GM21528 (cell line): ENCODE measurements around the gene DCP2.

ENCODE experiments used
- ATAC-seq: cut with Tn5 transposase; IDR thresholded peaks from one replicate; pipeline ENCODE4 v1.9.1; 2021; ENCODE audit warnings: mild to moderate bottlenecking, moderate library complexity; ENCODE audit not compliant: unreplicated experiment, low FRiP score

Gene DCP2

DNA sequence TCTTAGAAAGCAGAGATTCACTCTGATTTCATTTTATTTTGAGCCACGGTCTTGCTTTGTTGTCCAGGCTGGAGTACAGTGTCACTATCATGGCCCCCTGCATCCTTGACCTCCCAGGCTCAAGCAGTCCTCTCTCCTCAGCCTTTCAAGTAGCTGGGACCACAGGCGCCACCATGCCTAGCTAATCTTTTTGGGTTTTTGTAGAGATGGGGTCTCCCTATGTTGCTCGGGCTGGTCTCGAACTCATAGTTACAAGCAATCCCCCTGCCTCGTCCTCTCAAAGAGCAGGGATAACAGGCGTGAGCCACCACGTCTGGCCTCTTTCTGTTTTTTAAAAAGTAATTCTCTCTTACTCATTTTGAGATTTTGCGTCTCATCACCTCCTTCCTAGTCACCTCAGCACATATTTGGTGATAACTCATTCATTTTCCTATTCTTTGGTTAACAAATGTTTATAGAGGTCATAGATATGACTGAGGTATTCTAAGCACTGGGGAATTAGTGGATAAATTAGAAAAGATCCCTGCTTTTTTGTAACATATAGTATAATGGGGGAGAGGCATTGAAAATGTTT lies 10.8 kb upstream of the DCP2 start:
- ATAC-seq: no peak

DNA sequence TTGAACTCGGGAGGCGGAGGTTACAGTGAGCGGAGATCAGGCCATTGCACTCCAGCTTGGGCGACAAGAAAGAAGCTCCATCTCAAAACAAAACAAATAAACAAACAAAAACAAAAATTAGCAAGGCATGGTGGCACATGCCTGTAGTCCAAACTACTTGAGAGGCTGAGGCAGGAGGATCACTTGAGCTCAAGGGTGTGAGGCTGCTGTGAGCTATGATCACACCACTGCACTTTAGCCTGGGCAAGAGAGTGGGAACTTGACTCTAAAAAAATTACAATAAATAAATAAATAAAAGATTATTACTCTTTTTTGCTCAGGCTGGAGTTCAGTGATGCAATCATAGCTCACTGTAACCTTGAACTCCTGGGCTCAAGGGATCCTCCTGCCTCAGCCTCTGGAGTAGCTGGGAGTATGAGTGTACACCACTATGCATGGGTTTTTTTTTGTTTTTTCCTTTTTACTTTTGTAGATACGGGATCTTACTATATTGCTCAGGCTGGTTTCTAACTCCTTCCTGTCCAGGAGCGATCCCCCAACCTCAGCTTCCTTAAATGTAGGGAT lies 9.0 kb upstream of the DCP2 start:
- ATAC-seq: no peak

DNA sequence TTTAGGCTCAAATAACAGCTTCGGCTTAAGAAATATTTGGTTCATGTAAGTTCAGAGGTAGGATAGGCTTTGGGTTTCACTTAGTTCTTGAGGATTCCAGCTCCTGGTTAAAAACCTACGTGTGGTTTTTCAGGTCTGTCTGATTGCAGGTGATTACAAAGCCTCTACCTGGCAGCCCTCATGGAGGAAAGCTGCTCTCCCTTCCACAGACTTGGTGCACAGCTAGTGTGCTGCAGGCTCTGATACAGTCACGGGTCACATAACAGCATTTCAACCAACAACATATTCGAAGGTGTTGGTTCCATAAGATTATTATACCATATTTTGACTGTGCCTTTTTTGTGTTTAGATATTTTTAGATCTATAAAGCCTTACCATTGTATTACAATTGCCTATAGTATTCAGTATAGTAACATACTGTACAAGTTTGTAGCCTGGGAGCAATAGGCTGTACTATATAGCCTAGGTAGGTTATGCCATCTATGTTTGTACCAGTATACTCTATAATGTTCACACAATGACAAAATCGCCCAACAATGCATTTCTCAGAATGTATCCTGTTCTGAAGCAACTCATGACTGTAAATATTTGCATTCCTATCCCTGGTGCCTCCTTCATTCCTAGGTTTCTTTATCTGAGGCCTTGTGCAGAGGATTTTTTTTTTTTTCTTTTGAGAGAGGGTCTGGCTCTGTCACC lies 8.0 kb upstream of the DCP2 start:
- no peak for ATAC-seq

DNA sequence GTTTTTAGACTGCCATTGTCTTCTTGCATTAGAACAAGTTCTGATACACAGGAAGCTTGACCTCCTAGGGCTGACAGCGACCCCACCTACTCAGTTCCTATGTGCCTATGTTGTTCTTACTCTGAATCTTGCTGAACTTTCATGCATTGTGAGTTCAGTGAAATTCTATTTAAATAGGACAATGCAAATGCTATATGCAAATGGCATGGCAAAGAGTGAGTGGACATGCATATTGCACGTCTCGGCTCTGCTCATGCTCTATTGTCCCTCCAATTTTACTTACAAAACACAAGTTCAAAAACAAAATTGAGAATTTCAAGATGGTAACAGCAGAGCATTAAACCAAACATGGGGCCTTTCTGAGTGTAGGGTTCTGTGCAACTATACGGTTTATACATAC lies 5.3 kb upstream of the DCP2 start:
- no peak for ATAC-seq

DNA sequence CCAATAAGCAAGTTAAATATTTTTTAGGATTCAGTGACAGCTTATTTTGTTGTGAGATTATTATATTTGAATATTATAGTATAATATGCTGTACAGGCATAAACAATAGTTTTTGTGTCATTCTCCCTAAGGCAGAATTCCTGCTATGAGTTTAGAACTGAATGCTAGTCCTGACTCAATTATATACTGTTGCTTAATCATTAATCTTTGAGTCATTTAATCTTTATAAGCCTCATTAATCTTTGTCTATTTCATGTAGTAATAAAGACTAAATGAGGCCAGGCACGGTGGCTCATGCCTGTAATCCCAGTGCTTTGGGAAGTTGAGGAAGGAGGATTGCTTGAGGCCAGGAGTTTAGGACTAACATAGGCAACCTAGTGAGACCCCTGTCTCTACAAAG lies 3.6 kb upstream of the DCP2 start:
- ATAC-seq: no peak

DNA sequence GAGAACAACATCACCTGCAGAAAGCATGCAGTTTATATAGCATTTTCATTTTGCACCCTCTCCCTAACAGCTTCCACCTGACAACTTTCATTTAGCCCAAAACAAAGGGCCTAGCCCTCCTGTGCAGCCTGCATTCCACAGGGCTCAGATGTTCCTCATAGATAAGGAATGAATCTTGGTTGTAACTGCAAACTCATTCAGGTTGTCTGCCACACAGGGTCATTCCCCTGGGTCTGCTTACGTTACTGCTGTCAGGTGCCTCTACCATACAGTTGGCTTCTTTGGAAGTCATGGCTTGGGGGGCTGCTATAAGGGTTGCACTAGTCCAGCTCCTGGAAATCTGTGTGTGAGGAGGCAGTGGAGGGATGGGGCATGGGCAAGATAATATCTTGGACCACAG lies 2.7 kb upstream of the DCP2 start:
- no peak for ATAC-seq

DNA sequence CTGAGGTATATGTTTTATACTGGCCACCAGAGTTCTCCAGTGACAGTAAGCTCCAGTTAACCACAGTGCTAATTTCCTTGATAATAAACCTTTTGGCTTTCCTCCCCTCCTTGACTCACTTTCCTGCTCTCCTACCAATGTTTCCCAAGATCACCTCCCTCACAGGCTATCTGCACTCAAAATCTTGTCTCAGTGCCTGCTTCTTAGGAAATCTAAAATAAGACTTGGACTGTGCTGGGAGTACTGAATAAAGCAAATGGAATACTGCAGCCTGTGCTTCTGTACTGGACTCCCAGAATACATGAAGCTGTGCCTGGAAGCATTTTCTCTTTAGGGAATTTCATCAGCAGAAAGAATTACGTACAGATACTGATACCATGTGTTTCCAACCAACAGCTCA lies 1.7 kb upstream of the DCP2 start:
- no peak for ATAC-seq

DNA sequence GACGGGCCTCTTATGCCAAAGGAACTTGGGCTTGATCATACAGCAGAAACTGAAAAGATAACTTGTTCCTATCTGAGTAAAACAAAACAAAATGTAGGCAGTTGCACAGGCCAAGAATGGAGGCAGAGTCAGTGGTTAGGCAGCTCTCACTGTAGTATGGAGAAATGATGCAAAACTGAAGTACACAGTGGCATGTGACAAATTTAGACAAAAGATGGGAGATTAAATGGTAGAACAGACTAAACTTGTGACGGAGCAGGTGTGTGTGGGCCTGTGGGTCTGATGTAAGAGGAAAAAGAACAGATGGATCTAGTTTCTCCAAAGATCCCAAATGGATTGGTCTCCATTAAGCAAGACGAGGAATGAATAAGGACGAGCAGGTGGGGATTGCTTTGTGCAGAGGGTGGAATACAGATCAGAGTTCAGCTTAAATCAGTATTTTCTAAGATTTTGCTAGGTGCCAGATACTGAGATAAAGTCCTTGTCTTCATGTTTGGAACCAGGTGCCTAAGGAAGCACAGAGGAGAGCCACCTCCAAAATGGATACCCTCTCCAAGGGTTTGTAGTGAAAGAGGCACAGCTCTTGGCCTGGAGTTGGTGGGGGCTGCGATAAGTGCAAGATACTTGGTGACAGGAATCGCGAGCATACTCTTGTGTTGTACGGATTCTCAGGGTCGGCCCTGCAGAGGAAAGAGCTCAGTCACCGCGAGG lies 722 bp upstream of the DCP2 start:
- no peak for ATAC-seq

DNA sequence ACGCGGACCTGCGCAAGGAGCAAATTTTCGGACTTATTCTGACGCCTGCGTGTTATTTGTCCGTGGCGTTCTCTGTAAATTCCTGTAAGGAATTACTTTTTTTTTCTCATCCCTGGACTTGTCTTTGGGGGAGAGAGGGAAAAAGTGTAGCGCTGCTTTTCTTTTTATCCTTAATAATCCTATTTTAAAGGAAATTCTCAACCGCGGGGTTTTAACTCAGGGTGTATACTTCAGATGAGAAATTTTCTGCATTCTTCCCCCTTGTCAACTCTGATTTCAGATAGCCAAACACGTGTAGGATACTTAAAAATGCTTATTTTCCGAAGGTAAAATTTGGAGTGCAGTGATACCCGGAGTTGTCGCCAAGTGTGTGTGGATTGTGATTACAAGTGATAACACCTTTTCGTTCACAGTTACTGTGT lies 853 bp downstream of the DCP2 start:
- ATAC-seq: no peak

DNA sequence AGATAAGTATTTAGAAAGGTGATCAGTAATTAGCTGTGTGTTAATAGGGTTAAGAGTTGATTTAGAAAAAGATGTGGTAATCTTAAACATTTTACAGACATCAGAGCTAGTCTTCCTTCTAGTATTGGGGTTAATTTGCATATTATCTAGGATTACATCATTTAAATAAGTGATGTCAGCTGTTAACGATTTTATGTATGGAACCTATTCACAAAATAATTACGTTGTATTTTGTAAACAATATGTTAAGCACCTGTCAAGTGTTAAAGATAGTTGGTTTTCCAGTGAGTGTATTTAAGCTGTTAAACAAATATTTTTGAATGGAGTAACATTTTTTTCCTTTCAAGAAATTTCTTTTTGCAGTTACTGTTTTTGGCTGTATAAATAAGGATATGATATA lies 2.2 kb downstream of the DCP2 start:
- no peak for ATAC-seq

DNA sequence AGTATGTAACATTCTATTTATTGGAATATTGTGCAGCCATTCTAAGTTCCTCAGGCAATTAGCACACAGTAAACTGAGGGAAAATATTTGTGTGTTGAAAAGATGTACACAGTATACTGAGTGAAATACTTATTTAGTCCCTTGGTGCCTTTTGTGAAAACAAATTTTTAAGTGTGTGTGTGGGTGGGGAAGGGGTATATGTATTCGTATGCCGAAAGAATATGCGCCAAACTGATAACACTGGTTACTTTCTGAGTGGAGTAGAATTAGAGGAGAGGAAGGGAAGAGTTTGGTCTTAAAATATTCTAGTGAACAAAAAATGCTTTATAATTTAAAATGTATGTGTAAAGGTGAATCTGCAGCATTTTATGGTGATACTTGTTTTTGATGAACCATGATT lies 3.1 kb downstream of the DCP2 start:
- no peak for ATAC-seq

DNA sequence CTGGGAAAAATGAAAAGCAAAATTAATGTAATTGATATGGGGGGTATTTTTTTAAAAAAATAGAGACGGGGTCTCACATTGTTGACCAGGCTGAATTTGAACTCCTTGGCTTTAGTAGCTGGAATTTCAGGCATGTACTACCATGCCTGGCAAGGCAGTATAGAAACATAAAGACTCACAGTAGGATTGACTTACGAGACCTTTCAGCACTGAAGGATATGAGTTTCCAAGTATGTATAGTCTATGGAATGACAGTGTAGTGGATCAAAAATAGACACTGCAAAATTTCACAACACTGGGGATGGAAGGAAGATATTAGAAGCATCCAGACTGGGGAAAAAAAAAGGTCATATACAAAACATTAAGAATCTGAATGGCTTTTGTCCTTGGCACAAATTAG lies 6.8 kb downstream of the DCP2 start:
- no peak for ATAC-seq

DNA sequence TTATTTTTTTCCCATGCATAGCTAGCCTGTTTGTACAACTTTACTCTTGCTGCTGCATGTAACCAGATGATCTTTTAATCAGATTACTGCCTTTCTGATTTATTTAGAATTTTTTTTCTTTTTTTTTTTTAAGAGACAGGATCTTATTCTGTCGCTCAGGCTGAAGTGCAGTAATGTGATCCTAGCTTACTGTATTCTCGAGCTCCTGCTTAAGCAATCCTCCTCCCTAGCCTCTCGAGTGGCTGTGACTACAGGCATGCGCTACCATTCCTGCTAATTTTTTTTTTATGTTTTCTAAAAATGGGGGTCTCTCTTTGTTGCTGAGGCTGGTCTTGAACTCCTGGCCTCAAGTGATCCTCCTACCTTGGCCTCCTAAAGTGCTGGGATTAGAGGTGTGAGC lies 9.6 kb downstream of the DCP2 start:
- no peak for ATAC-seq

DNA sequence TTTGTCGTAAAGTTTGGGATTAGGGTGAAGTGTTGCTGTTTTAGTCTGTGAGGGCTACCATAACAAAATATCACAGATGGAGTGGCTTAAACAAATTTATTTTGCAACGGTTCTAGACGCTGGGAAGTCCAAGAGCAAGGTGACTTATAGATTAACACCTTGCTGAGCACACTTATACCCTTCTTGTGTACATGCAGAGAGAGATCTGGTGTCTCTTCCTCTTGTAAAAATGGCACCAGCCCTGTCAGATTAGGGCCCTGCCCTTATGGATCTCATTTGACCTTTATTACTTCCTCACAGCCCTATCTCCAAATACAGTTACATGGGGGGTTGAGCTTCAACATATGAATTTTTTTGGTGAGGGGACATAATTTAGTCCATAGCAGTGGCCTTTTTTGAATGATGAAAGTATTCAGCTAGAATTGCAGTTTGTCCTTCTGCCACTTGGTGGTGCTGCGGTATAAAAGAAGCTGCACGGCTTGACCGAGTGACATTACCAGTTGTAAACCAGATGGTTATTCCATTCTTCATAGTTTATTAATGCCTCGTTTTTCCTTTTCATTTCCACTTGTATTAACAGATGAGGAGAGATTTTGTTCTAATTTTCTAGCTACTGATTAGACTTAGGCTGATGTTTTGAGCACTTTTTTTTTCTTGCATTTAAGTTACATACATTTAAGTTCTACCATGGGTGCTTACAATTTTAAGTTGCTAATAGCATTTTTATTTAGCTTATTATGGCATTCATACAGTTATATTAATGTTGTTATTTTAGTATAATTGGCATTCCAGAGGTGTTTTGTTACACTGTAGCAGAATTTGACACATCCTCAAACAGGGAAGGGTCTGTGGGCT lies 19.4 kb downstream of the DCP2 start:
- peak; percentile 77 for ATAC-seq

DNA sequence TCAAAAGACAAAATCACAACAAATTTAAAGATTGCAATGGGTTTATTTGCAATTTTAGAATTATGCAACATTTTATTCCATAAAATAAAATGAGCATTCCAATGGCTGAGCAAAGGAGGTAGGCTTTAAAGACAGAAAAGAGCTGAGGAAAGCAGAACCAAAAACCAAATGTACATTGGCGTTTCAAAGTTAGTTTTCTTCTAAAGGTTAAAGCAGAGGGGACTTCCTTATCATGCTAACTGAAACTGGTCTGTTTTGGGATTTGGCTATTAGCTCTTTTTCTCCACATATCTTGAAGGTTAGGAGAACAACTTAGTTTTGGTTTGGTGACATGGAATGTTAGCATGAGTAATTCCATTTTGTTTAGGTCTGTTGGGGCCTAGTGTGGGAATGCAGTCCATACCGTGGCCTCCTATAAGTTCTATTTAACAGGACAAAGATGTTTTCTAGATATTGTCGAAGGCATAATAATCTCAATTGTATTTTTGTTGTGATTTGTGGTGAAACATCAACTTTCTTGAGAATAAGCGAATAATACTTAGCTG lies 20.3 kb downstream of the DCP2 start:
- ATAC-seq: no peak

DNA sequence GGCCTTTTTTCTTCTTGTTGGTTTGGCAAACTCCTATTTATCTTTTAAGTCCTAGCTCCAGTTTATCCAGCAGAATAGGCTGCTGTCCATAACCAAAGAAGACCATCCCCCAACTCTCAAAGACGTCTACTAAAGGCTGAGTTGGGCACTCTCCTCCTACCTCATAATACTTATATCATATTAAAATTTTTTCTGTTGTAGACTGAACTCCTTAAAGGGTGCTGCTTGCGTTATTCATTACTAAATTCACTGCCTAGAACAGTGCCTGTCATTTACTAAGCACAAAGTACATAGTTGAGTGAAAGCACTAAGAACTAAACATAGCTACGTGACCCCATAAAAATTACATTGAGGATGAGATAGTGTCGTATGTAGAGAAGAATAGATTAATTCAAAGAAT lies 21.7 kb downstream of the DCP2 start:
- no peak for ATAC-seq

DNA sequence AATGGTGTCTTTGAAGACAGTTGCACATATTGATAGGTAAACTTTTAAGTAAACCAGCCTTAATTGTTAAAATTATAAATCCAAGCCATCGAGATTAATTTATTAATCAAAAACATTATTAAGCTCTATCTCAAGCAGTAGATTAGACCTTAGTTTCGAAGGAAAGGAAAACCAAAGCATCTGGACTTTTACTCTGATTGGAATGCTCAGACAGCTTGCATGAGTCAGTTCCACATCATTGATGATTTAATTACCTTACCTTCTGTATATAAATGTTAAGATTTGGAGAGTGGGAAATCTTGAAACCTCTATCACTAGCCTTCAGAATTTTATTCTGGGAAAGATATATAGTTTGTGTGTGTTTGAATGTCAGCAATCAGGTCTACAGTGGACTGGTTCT lies 23.9 kb downstream of the DCP2 start:
- no peak for ATAC-seq

DNA sequence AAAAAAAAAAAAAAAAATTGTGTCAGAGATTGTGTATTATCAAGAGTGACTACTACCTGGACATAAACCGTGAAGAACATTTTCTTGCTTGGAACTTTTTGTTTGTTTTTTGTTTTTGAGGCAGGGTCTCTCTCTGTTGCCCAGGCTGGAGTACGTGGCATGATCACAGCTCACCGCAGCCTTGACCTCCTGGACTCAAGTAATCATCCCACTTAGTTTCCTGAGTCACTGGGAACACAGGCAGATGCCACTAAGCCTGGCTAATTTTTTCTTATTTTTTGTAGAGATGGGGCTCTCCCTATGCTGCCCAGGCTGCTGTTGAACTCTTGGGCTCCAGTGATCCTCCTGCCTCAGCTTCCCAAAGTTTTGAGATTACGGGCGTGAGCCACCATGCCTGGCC lies 25.8 kb downstream of the DCP2 start:
- ATAC-seq: no peak

DNA sequence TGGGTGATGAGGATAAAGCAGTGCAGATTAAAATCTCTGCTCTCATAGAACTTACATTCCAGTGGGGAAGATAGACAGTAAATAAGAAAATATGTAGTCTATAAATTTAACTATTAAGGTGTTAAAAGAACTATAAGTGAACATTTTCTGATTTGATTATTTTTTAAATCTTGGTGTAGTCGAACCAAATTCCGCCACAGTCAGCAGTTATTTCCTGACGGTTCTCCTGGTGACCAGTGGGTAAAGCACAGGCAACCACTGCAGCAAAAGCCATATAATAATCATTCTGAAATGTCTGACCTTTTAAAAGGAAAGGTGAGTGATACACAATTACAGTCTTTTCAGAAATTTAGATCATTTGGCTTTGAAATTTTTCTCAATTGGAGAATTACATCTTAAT lies 27.2 kb downstream of the DCP2 start:
- ATAC-seq: no peak

DNA sequence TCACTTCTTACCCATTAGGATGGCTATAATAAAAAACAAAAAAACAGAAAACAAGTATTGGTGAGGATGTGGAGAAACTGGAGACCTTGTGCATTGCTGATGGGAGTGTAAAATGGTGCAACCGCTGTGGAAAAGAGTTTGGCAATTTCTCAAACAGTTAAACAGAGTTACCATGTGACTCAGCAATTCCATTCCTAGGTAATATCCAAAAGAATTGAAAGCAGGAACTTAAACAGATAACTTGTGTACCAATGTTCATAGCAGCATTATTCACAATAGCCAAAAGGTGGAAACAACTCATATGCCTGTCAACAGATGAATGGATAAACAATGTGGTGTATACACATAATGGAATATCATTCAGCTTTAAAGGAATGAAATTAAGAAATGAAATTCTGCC lies 28.9 kb downstream of the DCP2 start:
- ATAC-seq: no peak
